Fibroblast of pulmonary artery (primary cell): ENCODE results near the gene IKBIP.
"Not testable (repeated sequence)": the region's sequence is repeated elsewhere in the genome, so short reads cannot be mapped to it uniquely, and the experiment has no call there.

ENCODE experiments used
- DNase-seq: peaks from one replicate; pipeline ENCODE4 v3.0.0-alpha.2; 2010; ENCODE audit warnings: low read depth
- H3K4me3 ChIP-seq: replicated peaks from 2 replicates; pipeline ENCODE4 v1.5.1; 2011; ENCODE audit warnings: low read depth, mild to moderate bottlenecking, control low read depth, low read length, moderate library complexity
- CTCF ChIP-seq: IDR thresholded peaks from 2 replicates; pipeline ENCODE4 v1.5.1; 2011; ENCODE audit warnings: mild to moderate bottlenecking, control low read depth, low read length, inconsistent platforms; ENCODE audit errors: missing control alignments

Gene IKBIP

GRCh38 chr12:98601924-98602323, 42.7 kb downstream of the IKBIP start:
- TF ChIP-seq CTCF: no peak
- DNase-seq: no peak
- no peak overlapping the region for H3K4me3 ChIP-seq

- DNase-seq, H3K4me3 ChIP-seq: not testable (repeated sequence)
These were observed 47.3 kb downstream of the IKBIP start for GRCh38 chr12:98597313-98597712.

GRCh38 chr12:98595243-98595988, 49.2 kb downstream of the IKBIP start:
- no peak for TF ChIP-seq CTCF
- peak overlapping the region; percentile 99 for H3K4me3 ChIP-seq
- DNase-seq: peak; percentile 75

GRCh38 chr12:98594050-98594835, 50.3 kb downstream of the IKBIP start:
- DNase-seq: no peak
- H3K4me3 ChIP-seq: peak overlapping the region; percentile 99

GRCh38 chr12:98593351-98594049, 51.1 kb downstream of the IKBIP start, which contains the start of gene SLC25A3:
Gene SLC25A3 (plus strand): TSS chr12:98593686. CDS start chr12:98593979, 293 bp downstream.
- peak; percentile 99 for DNase-seq
- peak within 1 kb of the TSS; percentile 99 for H3K4me3 ChIP-seq
- no peak for TF ChIP-seq CTCF

More at GRCh38 chr12:98594050-98594835, 50.3 kb downstream of the IKBIP start:
- TF ChIP-seq CTCF: no peak

- peak overlapping the region; percentile 99 for H3K4me3 ChIP-seq
- no peak for TF ChIP-seq CTCF
- DNase-seq: no peak
These were observed 51.7 kb downstream of the IKBIP start for GRCh38 chr12:98592825-98593322.

- TF ChIP-seq CTCF: no peak
- no peak overlapping the region for H3K4me3 ChIP-seq
- DNase-seq: peak; percentile 34
These were observed 53.4 kb downstream of the IKBIP start for GRCh38 chr12:98591209-98591608.
